ENCODE results near the gene GNAT3.

DNA sequence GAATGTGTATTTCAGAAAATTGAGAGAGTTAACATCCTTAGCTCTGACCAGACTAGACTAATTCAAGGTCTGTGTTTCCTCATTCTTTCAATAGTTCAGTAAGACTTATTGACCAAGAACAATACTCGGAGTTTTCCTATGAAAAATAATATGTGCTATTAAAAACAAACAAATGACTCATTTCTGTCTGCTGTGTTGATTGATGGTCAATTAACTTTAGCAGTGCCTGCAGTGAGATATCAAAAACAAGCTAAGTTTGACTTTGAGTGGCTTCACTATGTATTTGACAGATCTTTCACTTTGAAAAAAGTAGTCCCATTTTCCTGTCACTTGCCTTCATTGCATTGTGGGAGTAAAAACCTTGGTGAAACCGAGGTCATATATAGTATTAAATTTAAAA lies 91.0 kb downstream of the GNAT3 start:
- TF ChIP-seq, protein P1, sequence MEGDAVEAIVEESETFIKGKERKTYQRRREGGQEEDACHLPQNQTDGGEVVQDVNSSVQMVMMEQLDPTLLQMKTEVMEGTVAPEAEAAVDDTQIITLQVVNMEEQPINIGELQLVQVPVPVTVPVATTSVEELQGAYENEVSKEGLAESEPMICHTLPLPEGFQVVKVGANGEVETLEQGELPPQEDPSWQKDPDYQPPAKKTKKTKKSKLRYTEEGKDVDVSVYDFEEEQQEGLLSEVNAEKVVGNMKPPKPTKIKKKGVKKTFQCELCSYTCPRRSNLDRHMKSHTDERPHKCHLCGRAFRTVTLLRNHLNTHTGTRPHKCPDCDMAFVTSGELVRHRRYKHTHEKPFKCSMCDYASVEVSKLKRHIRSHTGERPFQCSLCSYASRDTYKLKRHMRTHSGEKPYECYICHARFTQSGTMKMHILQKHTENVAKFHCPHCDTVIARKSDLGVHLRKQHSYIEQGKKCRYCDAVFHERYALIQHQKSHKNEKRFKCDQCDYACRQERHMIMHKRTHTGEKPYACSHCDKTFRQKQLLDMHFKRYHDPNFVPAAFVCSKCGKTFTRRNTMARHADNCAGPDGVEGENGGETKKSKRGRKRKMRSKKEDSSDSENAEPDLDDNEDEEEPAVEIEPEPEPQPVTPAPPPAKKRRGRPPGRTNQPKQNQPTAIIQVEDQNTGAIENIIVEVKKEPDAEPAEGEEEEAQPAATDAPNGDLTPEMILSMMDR (IDR thresholded peaks at IDR 0.05; ENCODE audit: insufficient read depth, low read depth, low read length) = no peak
- no peak for TF ChIP-seq EZH2 (IDR thresholded peaks at IDR 0.05; ENCODE audit: insufficient read depth, low read length)

Data from astrocyte (in vitro differentiated cells and primary cell).